HG03432 (cell line): Measurements from ENCODE around the gene SCO2.
A peak's percentile ranks its signal among the peaks of the same experiment; 100 is the strongest.

Experiments used
- ATAC-seq: cut with Tn5 transposase; IDR thresholded peaks from one replicate; pipeline ENCODE4 v1.9.1; 2021; ENCODE audit warnings: mild to moderate bottlenecking, moderate library complexity; ENCODE audit not compliant: unreplicated experiment

The SCO2 gene

DNA sequence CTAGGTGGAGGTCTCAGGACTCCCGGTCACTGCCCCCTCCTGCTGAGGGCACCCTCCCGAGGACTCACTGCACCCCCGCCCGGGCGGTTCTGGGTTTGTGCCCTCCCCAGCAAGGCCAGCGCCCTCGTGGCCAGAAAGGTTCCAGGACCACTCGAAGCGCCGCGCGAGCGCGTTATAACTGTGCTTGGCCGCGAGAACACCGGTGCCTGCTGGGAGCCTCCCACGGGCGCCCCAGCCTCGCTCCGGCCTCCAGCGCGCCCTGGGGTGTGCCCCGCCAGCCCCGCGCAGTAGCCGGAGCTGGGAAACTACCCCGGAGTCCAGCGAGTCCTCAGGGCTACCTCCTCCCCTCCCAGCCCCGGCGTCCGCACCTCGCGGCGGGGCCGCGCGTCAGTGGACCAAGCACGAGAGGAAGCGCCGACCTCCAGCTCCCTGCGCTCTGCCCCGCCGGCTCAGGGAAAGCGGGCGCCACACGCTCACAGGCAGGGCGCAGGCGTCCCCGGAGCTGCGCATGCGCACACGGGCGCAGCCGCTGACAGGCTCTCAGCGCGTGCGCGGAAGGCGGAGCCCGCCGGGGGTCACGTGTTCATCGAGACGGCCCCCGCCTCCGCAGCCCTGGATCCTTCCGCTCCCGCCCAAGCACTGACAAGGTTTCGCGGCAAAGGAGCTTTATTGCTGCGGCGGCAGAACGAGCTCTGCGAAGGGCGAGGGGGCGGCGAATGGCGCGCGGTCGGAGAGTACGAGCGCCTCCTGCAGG is at the start of gene SCO2:
TSS of gene SCO2 (minus strand) at position 495 of the 754 bp plus-strand sequence. CDS start 1,187 bp downstream, outside the sequence.
- peak; percentile 37 for ATAC-seq

- no peak for ATAC-seq
These were observed 49.0 kb upstream of the SCO2 start for GRCh38 chr22:50574383-50574755.

DNA sequence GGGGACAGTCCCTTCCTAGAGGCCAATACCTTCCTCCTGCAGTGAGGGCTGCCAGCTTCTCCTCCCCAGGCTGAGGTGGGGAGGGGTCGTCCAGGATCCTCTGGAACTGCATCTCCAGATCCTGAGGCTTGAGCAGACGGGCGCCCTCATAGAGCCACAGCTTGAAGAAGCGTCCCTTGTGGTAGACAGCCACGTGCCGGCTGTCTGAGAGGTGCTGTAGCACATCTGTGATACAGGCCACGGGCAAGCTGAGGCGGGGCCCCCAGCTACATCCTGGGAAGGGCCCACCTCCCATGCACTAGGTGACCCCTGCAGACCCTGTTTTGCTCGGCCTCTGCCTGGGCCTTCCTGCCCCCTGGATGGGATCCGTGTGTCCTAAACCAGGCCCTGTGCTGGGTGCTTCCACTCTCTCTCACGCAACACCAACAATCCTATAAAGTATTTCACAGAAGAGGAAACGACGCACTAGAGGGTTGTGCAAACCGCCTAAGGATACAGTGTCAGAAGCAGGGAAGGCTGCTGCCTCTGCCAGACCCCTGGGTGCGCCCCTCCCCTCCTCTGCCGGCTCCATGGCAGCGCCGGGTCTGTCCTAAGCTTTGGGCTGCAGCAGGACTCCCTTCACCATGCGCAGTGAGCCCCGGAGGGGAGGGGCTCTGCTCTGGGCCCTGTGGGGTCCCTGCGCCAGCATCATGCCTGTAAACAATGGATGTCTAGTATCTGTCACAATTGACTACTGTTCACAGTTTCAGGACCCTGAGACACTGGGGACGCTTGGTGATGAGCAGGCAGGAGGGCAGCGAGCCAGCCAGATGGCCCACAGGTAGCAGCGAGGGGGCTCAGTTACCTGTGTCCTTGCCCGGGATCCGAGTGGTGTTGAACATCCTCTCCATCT is 48.3 kb upstream of the SCO2 start:
- no peak for ATAC-seq

GRCh38 chr22:50572965-50573364 is 47.6 kb upstream of the SCO2 start:
- ATAC-seq = no peak

DNA sequence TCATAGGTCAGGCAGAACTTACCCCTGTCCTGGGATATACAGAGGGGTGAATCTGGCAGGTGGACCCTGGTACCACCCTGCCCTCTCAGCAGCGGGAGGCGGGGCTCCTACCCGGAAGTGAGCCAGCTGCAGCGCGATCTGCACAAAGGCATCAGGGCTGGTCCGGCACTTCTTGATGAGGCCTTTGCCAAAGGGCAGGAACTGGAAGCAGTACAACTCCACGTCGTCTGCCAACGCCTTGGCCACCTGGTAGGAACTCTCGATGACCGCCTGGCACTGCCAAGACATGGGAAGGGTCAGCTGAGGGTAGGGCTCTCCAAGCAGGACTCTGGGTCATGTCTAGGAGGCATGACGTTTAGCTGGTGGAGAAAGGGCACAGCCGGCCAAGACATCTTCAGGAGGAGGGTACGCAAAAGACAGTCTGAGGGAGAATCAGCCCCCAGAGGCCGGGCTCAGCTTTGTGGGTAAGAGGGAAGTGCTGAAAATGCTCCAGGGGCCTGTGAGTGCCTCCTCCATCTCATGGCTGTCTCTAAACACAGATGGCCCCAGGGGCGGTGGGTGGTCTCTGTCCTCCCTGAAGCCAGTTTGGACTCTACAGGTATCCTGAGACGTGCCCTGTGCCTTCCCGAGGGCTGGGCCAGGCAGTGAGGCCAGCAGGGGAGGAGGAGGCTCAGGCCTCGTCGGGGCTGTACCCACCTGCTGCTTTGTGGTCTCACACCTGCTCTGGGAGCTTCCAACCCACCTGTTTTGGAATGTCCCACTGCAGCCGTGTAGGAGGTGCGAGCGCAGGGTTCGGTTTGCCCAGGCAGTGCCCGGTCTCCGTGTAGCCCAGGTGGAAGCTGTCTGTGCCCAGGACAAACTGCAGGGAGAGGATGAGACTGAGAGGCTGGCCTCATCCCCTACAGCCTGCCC is 46.1 kb upstream of the SCO2 start:
- no peak for ATAC-seq

- no peak for ATAC-seq
These were observed 45.5 kb upstream of the SCO2 start for GRCh38 chr22:50570861-50571260.

GRCh38 chr22:50569896-50570535 is 44.6 kb upstream of the SCO2 start:
- no peak for ATAC-seq

- ATAC-seq = no peak
These were observed 43.7 kb upstream of the SCO2 start for GRCh38 chr22:50569041-50569459.

DNA sequence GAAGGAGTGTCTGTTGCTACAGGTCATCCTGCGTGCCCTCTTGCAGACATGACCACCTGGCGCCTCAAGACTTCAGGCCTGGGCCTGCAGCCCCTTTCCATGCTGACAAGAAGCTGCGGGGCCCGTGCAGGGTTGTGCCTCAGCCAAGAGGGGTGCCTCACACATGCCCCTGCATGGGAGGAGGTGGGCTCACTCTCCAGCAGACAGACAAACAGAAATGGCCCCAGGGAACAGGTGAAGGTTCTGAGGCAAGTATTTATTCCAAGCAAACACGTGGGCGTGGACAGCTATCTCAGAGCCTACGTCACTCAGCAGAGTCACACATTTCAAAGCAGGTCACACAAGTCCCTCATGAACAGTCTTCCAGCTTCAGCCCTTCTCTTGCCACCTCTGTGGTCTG is 43.2 kb upstream of the SCO2 start:
- ATAC-seq = no peak

GRCh38 chr22:50567721-50568252 is 42.4 kb upstream of the SCO2 start:
- no peak for ATAC-seq

DNA sequence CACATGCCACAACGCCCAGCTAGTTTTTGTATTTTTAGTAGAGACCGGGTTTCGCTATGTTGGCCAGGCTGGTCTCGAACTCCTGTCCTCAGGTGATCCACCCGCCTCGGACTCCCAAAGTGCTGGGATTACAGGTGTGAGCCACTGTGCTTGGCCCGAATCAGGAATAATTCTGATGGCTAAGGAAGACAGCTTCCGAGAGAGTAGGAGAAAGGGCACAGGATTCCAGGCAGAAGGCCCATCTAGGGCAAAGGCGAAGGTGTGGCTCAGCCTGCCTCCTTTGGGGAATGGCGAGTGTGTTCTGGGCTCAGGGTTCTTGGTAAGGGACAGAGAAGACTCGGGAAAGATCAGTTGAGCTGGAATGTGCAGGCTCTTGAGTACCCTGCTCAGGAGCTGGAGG is 38.9 kb upstream of the SCO2 start:
- ATAC-seq = no peak

GRCh38 chr22:50563413-50564160 is 38.2 kb upstream of the SCO2 start:
- no peak for ATAC-seq

DNA sequence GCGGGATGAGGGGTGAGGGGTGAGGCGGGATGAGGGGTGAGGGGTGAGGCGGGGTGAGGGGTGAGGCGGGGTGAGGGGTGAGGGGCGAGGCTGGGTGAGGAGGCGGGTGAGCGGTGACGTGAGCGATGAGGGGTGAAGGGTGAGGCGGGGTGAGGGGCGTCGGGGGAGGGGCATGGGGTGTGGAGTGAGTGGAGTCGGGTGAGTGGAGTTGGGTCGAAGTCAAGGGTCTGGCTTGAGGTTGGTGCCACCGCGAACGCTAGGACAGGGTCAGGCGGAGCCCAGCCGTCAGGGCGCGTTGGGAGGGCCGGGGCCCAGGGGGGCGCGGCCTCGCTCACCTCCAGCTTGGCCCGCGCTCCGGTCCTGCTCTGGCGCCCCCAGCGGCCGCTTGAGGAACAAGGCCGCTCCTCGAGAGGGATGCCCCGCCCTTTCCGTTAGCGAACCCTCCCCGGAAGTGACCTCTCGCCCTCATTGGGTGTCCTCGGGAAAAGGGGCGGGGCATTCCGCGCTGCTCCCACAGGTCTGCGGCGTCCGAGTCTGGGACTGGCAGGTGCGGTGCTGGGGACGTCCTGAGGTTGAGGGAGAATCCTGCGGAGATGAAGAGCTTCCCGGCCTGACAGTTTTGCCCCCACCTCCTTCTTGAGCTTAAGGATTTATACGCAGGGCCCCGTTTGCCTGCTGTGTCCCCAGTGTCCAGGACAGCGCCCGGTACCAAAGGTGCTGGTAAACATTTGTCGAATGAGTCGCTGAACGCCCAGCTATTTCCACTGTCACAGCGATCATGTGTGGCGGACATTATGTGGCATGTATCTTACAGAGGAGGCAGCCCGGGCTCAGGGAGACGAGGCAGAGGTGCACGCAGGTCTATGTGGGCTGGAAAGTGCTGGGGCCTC is 37.4 kb upstream of the SCO2 start, which contains the start of gene SYCE3:
TSS of gene SYCE3 (minus strand) at position 397 of the 890 bp plus-strand sequence. CDS start 6,514 bp downstream, outside the sequence.
- peak; percentile 94 for ATAC-seq

- ATAC-seq = no peak
These were observed 36.3 kb upstream of the SCO2 start for GRCh38 chr22:50561401-50562358.

DNA sequence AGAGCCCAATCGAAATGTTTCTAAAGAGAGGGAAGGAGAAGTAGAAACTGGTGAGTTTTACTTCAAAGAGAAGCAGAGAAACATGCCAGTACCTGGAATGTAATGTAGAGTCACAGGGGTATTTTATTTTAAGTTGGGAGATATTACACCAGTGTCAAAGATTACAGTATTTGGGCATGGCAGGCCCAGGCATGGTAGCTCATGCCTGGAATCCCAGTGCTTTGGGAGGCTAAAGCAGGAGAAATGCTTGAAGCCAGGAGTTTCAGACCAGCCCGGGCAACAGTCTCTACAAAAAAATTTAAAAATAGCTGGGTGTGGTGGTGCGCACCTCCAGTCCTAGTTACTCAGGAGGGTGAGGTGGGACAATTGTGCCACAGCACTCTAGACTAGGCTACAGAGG is 34.6 kb upstream of the SCO2 start:
- ATAC-seq = no peak

GRCh38 chr22:50556703-50557102 is 31.3 kb upstream of the SCO2 start:
- ATAC-seq = no peak

GRCh38 chr22:50553310-50553709 is 27.9 kb upstream of the SCO2 start:
- ATAC-seq = no peak
